Omental fat pad (tissue), 4 donors: ENCODE measurements around the gene EFEMP2. TPM values are rescaled to one million over a fixed set of nuclear protein-coding genes. Genes with fewer than 3 reads are reported as not detected.
"Not testable (repeated sequence)": the region's sequence is repeated elsewhere in the genome, so short reads cannot be mapped to it uniquely, and the experiment has no call there.

Source experiments
- ATAC-seq: fragments of 150-250 bp; one replicate; pipeline ENCODE4 v1.9.1; 2016; ENCODE audit warnings: mild to moderate bottlenecking, moderate library complexity; ENCODE audit not compliant: low FRiP score
- DNase-seq: peaks from one replicate; pipeline ENCODE4 v3.0.0-alpha.2; 2019; ENCODE audit warnings: low spot score
- CTCF ChIP-seq, 3 donors: fragments of 450-650 bp; IDR thresholded peaks; one replicate each; pipeline ENCODE4 v1.5.1; 2016 to 2017; ENCODE audit warnings: antibody characterized with exemption in 3 of 3, mild to moderate bottlenecking in 3 of 3, moderate library complexity in 2 of 3
- total RNA-seq, 4 donors: library from RNA; depleted of rRNA; stranded (reverse); fragments of >200 nt; gene quantifications; one replicate each; pipeline ENCODE4 v1.1.0, GENCODE V29; 2016

The EFEMP2 gene
- total RNA-seq, 4 donors from 2014 or later, result 39.4 to 81.8 (median 66.1) TPM

- no peak for DNase-seq
- no peak for ATAC-seq
- TF ChIP-seq CTCF (IDR thresholded peaks at IDR 0.05), result no peak
These were observed 21.5 kb upstream of the EFEMP2 start for GRCh38 chr11:65894034-65894591.

- ATAC-seq (no peak), DNase-seq (no peak)
- TF ChIP-seq CTCF (IDR thresholded peaks at IDR 0.05), result no peak
These were observed 20.2 kb upstream of the EFEMP2 start for GRCh38 chr11:65892661-65893317.

- not testable (repeated sequence) for ATAC-seq, DNase-seq
These were observed 19.5 kb upstream of the EFEMP2 start for GRCh38 chr11:65892137-65892540.

DNA sequence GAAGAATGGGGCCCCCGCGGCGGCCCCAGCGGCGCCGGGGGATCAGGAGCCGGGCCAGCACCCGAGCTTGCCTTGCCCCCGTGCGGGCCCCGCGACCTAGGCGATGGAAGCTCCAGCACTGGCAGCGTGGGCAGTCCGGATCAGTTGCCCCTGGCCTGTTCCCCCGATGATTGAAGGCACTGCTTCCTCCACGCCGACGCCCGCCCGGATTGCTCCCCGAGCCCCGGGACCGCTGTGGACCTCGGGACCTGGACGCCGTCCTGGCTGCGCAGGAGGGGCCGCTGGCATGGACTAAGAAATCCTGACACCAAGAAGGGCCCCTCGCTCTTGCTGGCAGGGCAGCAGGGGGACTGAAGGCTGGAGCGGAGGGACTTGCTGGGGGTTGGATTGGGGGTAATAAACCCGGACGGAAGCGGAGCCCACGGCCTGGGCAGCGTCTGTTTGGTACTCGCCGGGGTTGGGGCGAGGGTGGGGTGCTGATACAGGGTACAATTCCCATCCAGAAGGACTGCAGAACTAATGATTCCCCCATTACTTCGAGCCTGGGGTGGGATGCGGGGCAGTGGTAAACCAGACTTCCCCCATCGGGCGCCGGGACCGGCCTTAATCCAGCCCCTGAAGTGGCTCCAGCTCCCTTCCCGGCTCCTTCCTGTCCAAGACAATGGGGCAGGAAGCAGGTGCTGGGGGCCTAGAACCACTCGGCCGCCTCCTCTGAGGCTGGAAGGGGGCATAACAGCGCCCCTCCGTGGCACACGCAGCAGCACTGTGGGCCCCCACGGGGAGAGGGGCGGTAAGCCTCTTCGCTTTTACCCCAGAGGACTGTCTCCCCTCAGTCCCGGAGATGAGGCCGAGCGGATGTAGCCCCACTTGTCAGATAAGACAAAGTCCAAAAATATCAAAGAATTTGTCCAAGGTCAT is 18.9 kb upstream of the EFEMP2 start:
- no peak for DNase-seq
- ATAC-seq, result peak; percentile 0

DNA sequence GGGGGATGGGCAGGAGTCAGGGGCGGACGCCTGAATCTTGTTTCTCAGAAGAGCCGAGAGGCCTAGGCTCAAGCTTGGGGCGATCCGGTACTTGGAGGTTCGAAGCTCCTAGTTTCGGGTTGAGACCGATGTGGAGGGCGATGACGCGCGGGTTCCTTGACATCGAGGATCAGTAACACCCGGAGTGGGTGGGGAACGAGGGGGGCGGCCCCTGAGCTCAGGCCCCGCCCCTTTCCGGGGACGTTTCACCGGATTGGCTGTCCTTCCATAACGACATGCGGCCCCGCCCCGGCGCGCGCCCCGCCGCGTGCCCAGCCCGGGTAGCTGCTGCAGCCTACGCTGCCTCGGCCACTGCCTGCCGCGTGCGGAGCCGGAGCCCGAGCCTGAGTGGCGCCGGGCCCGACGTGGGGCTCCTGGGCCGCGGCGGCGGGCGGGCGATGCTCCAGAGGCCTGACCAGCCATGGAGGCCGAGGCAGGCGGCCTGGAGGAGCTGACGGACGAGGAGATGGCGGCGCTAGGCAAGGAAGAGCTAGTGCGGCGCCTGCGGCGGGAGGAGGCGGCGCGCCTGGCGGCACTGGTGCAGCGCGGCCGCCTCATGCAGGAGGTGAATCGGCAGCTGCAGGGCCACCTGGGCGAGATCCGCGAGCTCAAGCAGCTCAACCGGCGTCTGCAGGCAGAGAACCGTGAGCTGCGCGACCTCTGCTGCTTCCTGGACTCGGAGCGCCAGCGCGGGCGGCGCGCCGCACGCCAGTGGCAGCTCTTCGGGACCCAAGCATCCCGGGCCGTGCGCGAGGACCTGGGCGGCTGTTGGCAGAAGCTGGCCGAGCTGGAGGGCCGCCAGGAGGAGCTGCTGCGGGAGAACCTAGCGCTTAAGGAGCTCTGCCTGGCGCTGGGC is 18.0 kb upstream of the EFEMP2 start, which contains the start of gene CCDC85B:
Gene CCDC85B (plus strand): TSS at position 350 of the 895 bp plus-strand sequence. CDS start 111 bp downstream, at position 461.
- peak; percentile 68 for ATAC-seq
- DNase-seq, result peak; percentile 95
- no peak for TF ChIP-seq CTCF (IDR thresholded peaks at IDR 0.05)

More for the DNA sequence above, 18.9 kb upstream of the EFEMP2 start:
- TF ChIP-seq CTCF (IDR thresholded peaks at IDR 0.05), result no peak

DNA sequence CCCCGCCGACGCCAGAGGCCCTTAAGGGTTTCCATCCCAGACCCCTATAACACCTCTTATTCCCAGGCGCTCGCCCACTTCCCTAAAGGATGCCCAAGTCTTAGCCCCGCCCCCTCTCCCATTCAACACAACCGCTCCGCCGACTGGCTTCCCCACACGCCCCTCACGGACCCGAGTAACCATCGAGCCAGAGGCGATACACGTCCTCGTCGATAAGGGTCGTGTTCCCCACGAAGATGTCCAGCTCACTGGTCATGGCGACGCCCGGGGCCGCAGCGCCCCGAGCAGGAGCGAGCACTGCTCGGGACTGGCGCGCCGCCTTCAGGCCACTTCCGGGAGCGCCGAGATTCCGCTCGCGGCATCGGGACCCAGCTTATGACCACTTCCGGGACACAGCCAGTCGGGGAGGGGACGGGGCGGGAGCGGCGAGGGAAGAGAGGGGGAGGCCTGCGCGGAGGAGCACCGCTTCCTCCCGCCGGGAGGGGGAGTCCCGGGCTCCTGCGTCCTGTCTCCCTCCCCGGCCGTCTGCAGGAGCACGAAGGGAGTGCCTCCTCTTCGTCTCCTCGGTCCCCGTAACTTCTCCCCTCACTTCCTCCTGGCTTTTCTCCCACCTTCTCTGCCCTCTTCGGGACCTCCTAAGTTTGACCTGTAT is 15.7 kb upstream of the EFEMP2 start, which contains the start of gene FIBP:
Gene FIBP (minus strand): TSS at position 309 of the 652 bp plus-strand sequence. CDS start 53 bp downstream, at position 256.
- TF ChIP-seq CTCF (IDR thresholded peaks at IDR 0.05), result peak in 2 of 3 donors; percentile 68 to 85
- ATAC-seq, result peak; percentile 75
- DNase-seq, result peak; percentile 91
